ENCODE results near the gene FAM240A.
"Not testable (repeated sequence)": the region's sequence is repeated elsewhere in the genome, so short reads cannot be mapped to it uniquely, and the experiment has no call there.

FAM240A gene

DNA sequence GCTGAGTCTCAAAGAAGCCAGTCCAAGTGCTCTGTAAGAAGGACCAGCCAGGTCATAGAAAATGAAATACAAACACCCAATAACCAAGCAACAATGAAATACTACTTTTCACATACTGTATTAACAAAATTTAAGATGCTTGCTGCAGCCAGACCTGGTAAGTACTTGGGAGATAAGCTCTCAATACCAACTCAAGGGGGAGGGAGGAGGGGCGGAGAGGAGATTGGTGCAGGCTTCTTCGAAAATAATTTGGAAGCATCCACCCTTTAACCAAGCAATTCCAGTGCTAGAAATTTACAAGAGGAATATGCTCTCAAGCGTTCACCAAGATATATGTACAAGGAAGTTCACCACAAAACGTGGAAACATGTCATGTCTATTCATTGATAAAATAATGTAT lies 38.6 kb upstream of the FAM240A start:
- H3K4me3 ChIP-seq (ENCODE audit: low read depth, low read length) = no peak overlapping the region
- DNase-seq (ENCODE audit: low read depth) = no peak
- TF ChIP-seq, protein P1, sequence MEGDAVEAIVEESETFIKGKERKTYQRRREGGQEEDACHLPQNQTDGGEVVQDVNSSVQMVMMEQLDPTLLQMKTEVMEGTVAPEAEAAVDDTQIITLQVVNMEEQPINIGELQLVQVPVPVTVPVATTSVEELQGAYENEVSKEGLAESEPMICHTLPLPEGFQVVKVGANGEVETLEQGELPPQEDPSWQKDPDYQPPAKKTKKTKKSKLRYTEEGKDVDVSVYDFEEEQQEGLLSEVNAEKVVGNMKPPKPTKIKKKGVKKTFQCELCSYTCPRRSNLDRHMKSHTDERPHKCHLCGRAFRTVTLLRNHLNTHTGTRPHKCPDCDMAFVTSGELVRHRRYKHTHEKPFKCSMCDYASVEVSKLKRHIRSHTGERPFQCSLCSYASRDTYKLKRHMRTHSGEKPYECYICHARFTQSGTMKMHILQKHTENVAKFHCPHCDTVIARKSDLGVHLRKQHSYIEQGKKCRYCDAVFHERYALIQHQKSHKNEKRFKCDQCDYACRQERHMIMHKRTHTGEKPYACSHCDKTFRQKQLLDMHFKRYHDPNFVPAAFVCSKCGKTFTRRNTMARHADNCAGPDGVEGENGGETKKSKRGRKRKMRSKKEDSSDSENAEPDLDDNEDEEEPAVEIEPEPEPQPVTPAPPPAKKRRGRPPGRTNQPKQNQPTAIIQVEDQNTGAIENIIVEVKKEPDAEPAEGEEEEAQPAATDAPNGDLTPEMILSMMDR (IDR thresholded peaks at IDR 0.05; ENCODE audit: low read depth, low read length, missing control alignments) = no peak

DNA sequence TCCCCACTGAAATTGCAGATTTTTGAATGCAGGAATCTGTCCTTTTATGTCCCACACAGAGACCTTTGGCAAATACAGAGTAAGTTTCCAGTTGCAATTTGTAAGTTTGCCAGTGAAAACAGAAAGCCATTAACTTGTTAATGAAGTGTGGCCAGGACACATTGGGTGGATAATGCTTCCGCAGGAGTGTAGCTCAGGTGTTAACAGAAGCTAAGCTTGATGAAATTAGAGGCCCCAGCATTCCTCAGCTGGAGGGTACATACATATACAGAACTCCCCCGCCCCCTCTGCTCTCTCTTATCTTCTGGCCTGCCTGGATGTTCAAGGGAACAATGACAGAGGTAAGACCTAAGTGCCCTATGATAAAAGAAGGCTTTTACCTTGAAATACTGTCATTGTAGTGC lies 38.1 kb upstream of the FAM240A start:
- no peak overlapping the region for H3K4me3 ChIP-seq (ENCODE audit: low read depth, low read length)
- no peak for DNase-seq (ENCODE audit: low read depth)
- TF ChIP-seq, protein P1 (IDR thresholded peaks at IDR 0.05; ENCODE audit: low read depth, low read length, missing control alignments) = no peak

GRCh38 chr3:46574881-46575576 lies 37.3 kb upstream of the FAM240A start:
- DNase-seq (ENCODE audit: low read depth) = no peak
- TF ChIP-seq, protein P1 (IDR thresholded peaks at IDR 0.05; ENCODE audit: low read depth, low read length, missing control alignments) = no peak
- H3K4me3 ChIP-seq (ENCODE audit: low read depth, low read length) = no peak overlapping the region

DNA sequence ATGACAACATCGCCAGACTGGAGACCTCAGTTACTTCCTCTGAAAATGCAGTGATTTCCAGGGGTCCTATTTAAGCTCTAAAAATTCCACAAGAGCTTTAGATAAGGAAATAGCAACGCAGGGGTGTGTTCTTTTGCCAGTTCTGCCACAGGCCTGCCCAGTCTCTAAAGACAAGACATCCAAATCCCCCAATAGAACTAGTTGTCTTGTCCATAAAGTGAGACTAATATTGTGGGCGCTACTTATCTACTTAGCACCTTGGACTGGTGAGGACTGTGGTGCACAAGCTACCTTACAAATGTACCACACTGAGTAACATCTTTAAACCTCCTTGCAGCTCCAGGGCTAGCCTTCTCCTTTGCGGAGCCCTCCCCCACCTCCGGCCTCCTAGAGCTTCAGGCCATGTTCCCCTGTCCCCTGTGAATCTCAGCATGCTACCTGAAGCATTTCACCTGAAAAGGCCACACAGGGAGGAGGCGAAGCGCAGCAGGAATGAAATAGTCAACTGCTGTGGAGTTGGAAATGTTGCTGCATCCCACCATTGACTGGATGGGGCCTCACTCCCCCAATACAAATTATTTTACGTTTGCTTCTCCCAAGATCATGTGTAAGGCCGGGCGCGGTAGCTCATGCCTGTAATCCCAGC lies 36.6 kb upstream of the FAM240A start:
- TF ChIP-seq, protein P1 (IDR thresholded peaks at IDR 0.05; ENCODE audit: low read depth, low read length, missing control alignments) = no peak
- no peak overlapping the region for H3K4me3 ChIP-seq (ENCODE audit: low read depth, low read length)
- DNase-seq (ENCODE audit: low read depth) = no peak

- no peak for DNase-seq (ENCODE audit: low read depth)
- TF ChIP-seq, protein P1 (IDR thresholded peaks at IDR 0.05; ENCODE audit: low read depth, low read length, missing control alignments) = no peak
- no peak overlapping the region for H3K4me3 ChIP-seq (ENCODE audit: low read depth, low read length)
These were observed 35.9 kb upstream of the FAM240A start for GRCh38 chr3:46576386-46576785.

GRCh38 chr3:46576879-46577278 lies 35.4 kb upstream of the FAM240A start:
- H3K4me3 ChIP-seq (ENCODE audit: low read depth, low read length) = no peak overlapping the region
- TF ChIP-seq, protein P1 (IDR thresholded peaks at IDR 0.05; ENCODE audit: low read depth, low read length, missing control alignments) = no peak
- DNase-seq (ENCODE audit: low read depth) = no peak

DNA sequence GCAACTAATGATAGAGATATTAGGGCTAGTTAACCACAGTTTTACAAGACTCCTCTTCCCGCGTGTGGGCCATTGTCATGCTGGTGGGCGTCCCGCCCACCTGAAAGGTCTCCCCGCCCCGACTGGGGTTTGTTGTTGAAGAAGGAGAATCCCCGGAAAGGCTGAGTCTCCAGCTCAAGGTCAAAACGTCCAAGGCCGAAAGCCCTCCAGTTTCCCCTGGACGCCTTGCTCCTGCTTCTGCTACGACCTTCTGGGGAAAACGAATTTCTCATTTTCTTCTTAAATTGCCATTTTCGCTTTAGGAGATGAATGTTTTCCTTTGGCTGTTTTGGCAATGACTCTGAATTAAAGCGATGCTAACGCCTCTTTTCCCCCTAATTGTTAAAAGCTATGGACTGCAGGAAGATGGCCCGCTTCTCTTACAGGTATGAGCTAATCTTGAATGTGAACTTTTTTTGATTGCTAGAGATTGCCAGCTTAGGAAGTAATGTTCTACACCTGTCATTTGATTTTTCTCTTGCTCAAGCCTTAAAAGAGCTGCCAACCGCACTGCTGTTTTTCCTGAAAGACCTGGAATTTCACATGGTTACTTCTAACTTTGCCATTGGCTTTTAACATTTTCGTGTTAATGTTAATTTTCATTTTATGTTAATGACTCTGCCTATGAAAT lies 34.6 kb upstream of the FAM240A start:
- H3K4me3 ChIP-seq (ENCODE audit: low read depth, low read length) = not testable (repeated sequence)

More for the DNA sequence above, 34.6 kb upstream of the FAM240A start:
- DNase-seq (ENCODE audit: low read depth) = not testable (repeated sequence)

Measured in GM12864 (cell line).